HG03520 (cell line): ENCODE results near the gene KCND3.

ENCODE experiments used
- ATAC-seq: cut with Tn5 transposase; IDR thresholded peaks from one replicate; pipeline ENCODE4 v1.9.1; 2021; ENCODE audit warnings: mild to moderate bottlenecking, moderate library complexity; ENCODE audit not compliant: unreplicated experiment

The KCND3 gene

GRCh38 chr1:111961016-111961415, 28.5 kb downstream of the KCND3 start:
- no peak for ATAC-seq

GRCh38 chr1:111959436-111959835, 30.0 kb downstream of the KCND3 start:
- ATAC-seq, result no peak

- no peak for ATAC-seq
These were observed 30.6 kb downstream of the KCND3 start for GRCh38 chr1:111958851-111959250.

- no peak for ATAC-seq
These were observed 31.4 kb downstream of the KCND3 start for GRCh38 chr1:111958075-111958474.

GRCh38 chr1:111956155-111956771, 33.2 kb downstream of the KCND3 start:
- ATAC-seq, result no peak

GRCh38 chr1:111955755-111956154, 33.7 kb downstream of the KCND3 start:
- ATAC-seq, result no peak

GRCh38 chr1:111953797-111954196, 35.7 kb downstream of the KCND3 start:
- ATAC-seq, result no peak

- ATAC-seq, result no peak
These were observed 37.3 kb downstream of the KCND3 start for GRCh38 chr1:111952125-111952657.

GRCh38 chr1:111948209-111949171, 41.0 kb downstream of the KCND3 start:
- ATAC-seq, result no peak

GRCh38 chr1:111943846-111944749, 45.4 kb downstream of the KCND3 start:
- ATAC-seq, result no peak

- no peak for ATAC-seq
These were observed 46.4 kb downstream of the KCND3 start for GRCh38 chr1:111943066-111943465.

GRCh38 chr1:111938536-111938935, 50.9 kb downstream of the KCND3 start:
- no peak for ATAC-seq

GRCh38 chr1:111938123-111938522, 51.3 kb downstream of the KCND3 start:
- ATAC-seq, result no peak

GRCh38 chr1:111937147-111937725, 52.2 kb downstream of the KCND3 start:
- no peak for ATAC-seq

GRCh38 chr1:111934106-111934852, 55.2 kb downstream of the KCND3 start:
- no peak for ATAC-seq

- ATAC-seq, result no peak
These were observed 59.1 kb downstream of the KCND3 start for GRCh38 chr1:111930356-111930755.

- no peak for ATAC-seq
These were observed 60.9 kb downstream of the KCND3 start for GRCh38 chr1:111928531-111928930.

- ATAC-seq, result no peak
These were observed 61.8 kb downstream of the KCND3 start for GRCh38 chr1:111927652-111928051.

- no peak for ATAC-seq
These were observed 64.7 kb downstream of the KCND3 start for GRCh38 chr1:111924786-111925185.

GRCh38 chr1:111923766-111924165, 65.7 kb downstream of the KCND3 start:
- ATAC-seq, result no peak
